ENCODE results near the gene BSCL2. TPM values are rescaled to one million over a fixed set of nuclear protein-coding genes. Genes with fewer than 3 reads are reported as not detected.

The BSCL2 gene
- total and polyA plus RNA-seq, 2 donors (not counting 3 experiments of a cell fraction or from before 2014, with no cell fraction given) = 31.1 to 94.8 TPM

DNA sequence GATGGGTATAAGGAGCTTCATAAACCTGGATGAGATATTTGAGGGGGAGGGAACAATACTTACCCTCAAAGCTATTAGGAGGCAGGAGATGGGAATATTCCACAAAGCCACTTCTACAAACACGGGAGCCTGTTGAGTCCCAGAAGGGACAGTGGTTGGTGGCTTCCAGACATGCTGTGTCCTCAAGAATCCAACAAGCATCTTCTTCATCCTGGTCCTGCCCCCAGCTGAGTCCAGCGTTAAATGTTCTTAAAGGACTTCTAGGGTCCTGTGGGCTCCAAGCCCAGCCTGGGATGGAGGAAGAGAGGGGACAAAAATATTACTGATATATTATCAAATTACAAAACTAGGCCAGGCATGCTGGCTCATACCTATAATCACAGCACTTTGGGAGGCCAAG, 39.8 kb downstream of the BSCL2 start:
- POLR2A ChIA-PET = interaction anchor here (0.6 to 1.4 kb wide), 2 partner anchors 13 to 156 kb away, joined by 4 to 5 read pairs; no protein-coding TSS in a partner anchor
- Histone ChIP-seq H3K27me3 (ENCODE audit: control insufficient read depth in 2 of 2, insufficient read depth in 2 of 2, low read length in 2 of 2) (no peaks in the 10 kb centered on the region), H3K4me2 (ENCODE audit: insufficient read depth, low read length) (no peak overlapping the region), H3K27ac (ENCODE audit: insufficient read depth, low read depth, low read length) (no peak overlapping the region), H3K79me2 (ENCODE audit: control insufficient read depth, insufficient read depth, low read length) (peaks cover 38% of the 10 kb centered on the region), H3K4me3 (replicated peaks in 1 of 3; ENCODE audit: insufficient read depth in 1 of 3, low read depth in 1 of 3, low read length in 3 of 3) (no peak overlapping the region), H3K9ac (replicated peaks; ENCODE audit: extremely low read depth, insufficient read depth, low read length) (no peak overlapping the region), H3K9me3 (replicated peaks; ENCODE audit: control insufficient read depth, insufficient read depth, low read length) (no peaks in the 10 kb centered on the region), H2AFZ (ENCODE audit: low read depth, low read length) (no peak overlapping the region), H3K4me1 (ENCODE audit: control insufficient read depth, extremely low read depth, insufficient read depth, low read length) (peaks cover 20% of the 10 kb centered on the region), H3K9me1 (replicated peaks; ENCODE audit: control insufficient read depth, extremely low read depth, insufficient read depth, low read length) (no peaks in the 10 kb centered on the region), H3K36me3 (ENCODE audit: control insufficient read depth in 2 of 2, extremely low read depth in 1 of 2, insufficient read depth in 2 of 2, low read length in 2 of 2) (peaks cover 0 to 1% of the 10 kb centered on the region in 2 experiments), H4K20me1 (replicated peaks; ENCODE audit: control insufficient read depth, extremely low read depth, insufficient read depth, low read length) (no peaks in the 10 kb centered on the region)
- no TSS peak for BruUV-seq (replicated peaks)
- dilution Hi-C loops (cut with MboI; ENCODE audit: extremely low pct_ligation_motif_present, low sequenced_read_pairs) (no loop called here), intact Hi-C loops (cut with micrococcal nuclease) (loop anchor here (5.0 kb wide), 1 partner anchor 40 kb away; the partner anchor contains the start of genes BSCL2 and GNG3)
- CTCF ChIA-PET = interaction anchor here (0.6 to 2.1 kb wide), 5 partner anchors 9 to 31 kb away, joined by 3 to 9 read pairs (median 4); no protein-coding TSS in a partner anchor
- no peak for TF ChIP-seq JUN (IDR thresholded peaks at IDR 0.05; ENCODE audit: borderline replicate concordance, insufficient read depth, insufficient read length, low read depth)
- peak; percentile 34 for TF ChIP-seq POLR2A (IDR thresholded peaks at IDR 0.05; ENCODE audit: low read depth, low read length)
- FAIRE-seq (no peak), DNase-seq (ENCODE audit: low read depth, low spot score) (no peak)

DNA sequence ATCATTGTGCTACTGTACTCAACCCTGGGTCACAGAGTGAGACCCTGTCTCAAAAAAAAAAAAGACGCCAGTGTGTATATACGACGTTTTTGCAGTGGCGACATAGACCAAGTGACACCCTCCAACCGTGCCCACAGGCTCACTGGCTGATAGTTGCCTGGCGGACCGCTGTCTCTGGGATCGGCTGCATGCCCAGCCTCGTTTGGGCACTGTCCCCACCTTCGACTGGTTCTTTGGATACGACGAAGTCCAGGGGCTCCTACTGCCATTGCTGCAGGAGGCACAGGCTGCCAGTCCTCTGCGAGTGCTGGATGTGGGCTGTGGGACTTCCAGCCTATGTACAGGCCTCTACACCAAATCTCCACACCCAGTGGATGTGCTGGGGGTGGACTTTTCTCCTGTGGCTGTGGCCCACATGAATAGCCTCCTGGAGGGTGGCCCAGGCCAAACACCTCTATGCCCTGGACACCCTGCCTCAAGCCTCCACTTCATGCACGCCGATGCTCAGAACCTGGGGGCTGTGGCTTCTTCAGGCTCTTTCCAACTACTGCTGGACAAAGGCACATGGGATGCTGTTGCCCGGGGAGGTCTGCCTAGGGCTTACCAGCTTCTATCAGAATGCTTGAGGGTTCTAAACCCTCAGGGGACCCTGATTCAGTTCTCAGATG, 40.8 kb downstream of the BSCL2 start:
- ChIA-PET POLR2A (interaction anchor here (1.4 to 2.2 kb wide), 9 partner anchors 14 to 92 kb away, joined by 5 to 41 read pairs (median 18); partner anchors contain the start of genes EEF1G, GANAB, HNRNPUL2 and MTA2), CTCF (interaction anchor here (1.2 to 2.4 kb wide), 5 partner anchors 13 to 28 kb away, joined by 3 to 15 read pairs (median 10); partner anchors contain the start of gene INTS5)
- no TSS peak for BruUV-seq (replicated peaks)
- DNase-seq (ENCODE audit: low read depth, low spot score) (no peak), FAIRE-seq (peak; percentile 28)
- Histone ChIP-seq H4K20me1 (replicated peaks; ENCODE audit: control insufficient read depth, extremely low read depth, insufficient read depth, low read length) (no peaks in the 10 kb centered on the region), H3K4me1 (ENCODE audit: control insufficient read depth, extremely low read depth, insufficient read depth, low read length) (peaks cover 20% of the 10 kb centered on the region), H2AFZ (ENCODE audit: low read depth, low read length) (no peak overlapping the region), H3K9me1 (replicated peaks; ENCODE audit: control insufficient read depth, extremely low read depth, insufficient read depth, low read length) (no peaks in the 10 kb centered on the region), H3K27me3 (ENCODE audit: control insufficient read depth in 2 of 2, insufficient read depth in 2 of 2, low read length in 2 of 2) (no peaks in the 10 kb centered on the region), H3K36me3 (ENCODE audit: control insufficient read depth in 2 of 2, extremely low read depth in 1 of 2, insufficient read depth in 2 of 2, low read length in 2 of 2) (peaks cover 0 to 2% of the 10 kb centered on the region in 2 experiments), H3K79me2 (ENCODE audit: control insufficient read depth, insufficient read depth, low read length) (peaks cover 38% of the 10 kb centered on the region), H3K9me3 (replicated peaks; ENCODE audit: control insufficient read depth, insufficient read depth, low read length) (no peaks in the 10 kb centered on the region), H3K4me2 (ENCODE audit: insufficient read depth, low read length) (peak overlapping the region; percentile 83), H3K4me3 (replicated peaks in 1 of 3; ENCODE audit: insufficient read depth in 1 of 3, low read depth in 1 of 3, low read length in 3 of 3) (peak overlapping the region; percentile 42 to 83 (median 59)), H3K9ac (replicated peaks; ENCODE audit: extremely low read depth, insufficient read depth, low read length) (peak overlapping the region; percentile 69), H3K27ac (ENCODE audit: insufficient read depth, low read depth, low read length) (no peak overlapping the region)
- dilution Hi-C loops (cut with MboI; ENCODE audit: extremely low pct_ligation_motif_present, low sequenced_read_pairs) (no loop called here), intact Hi-C loops (cut with micrococcal nuclease) (loop anchor here (5.0 kb wide), 1 partner anchor 41 kb away; the partner anchor contains the start of genes BSCL2 and GNG3)
- TF ChIP-seq POLR2AphosphoS5 (IDR thresholded peaks at IDR 0.05; ENCODE audit: insufficient read depth, low read depth, low read length) (peak; percentile 65), POLR2A (IDR thresholded peaks at IDR 0.05; ENCODE audit: low read depth, low read length) (peak; percentile 52)
- TF ChIP-seq, protein P1, sequence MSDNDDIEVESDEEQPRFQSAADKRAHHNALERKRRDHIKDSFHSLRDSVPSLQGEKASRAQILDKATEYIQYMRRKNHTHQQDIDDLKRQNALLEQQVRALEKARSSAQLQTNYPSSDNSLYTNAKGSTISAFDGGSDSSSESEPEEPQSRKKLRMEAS (IDR thresholded peaks at IDR 0.05; ENCODE audit: insufficient read depth, insufficient read length) = no peak

Data from endothelial cell of umbilical vein (primary cell).